GM12878 (cell line): ENCODE results near the gene SUMF1. TPM values are rescaled to one million over a fixed set of nuclear protein-coding genes. Genes with fewer than 3 reads are reported as not detected.

Source experiments
- ATAC-seq: fragments of 200-7000 bp; cut with Tn5 transposase; 3 replicates; pipeline ENCODE4 v1.9.1; 2020; ENCODE audit warnings: mild to moderate bottlenecking, moderate library complexity
- BruUV-seq: library from RNA; stranded (reverse); fragments of 400-500 nt; replicated peaks from 2 replicates; lab custom pipeline; 2021; lab: Mats Ljungman, UMichigan
- CTCF ChIA-PET: fragments of 300-600 bp; sonication (Branson Sonifier 250); formaldehyde crosslinking; extraction: SDS; loops from one replicate; lab custom pipeline; 2021; ENCODE audit warnings: inconsistent platforms; lab: Yijun Ruan, JAX
- POLR2A ChIA-PET: fragments of 350-600 bp; formaldehyde crosslinking; extraction: SDS; loops from one replicate; lab custom pipeline; 2021; ENCODE audit warnings: inconsistent platforms; lab: Charles Lee
- RAD21 ChIA-PET: fragments of 300-600 bp; sonication (Branson Sonifier 250); formaldehyde crosslinking; loops from one replicate; lab custom pipeline; 2023; ENCODE audit warnings: antibody characterized with exemption; ENCODE audit not compliant: unreplicated experiment; lab: Charles Lee
- SMC1A ChIA-PET: fragments of 300-600 bp; sonication (Branson Sonifier 250); formaldehyde crosslinking; loops from one replicate; lab custom pipeline; 2023; ENCODE audit not compliant: unreplicated experiment, uncharacterized antibody; lab: Charles Lee
- DNase-seq: peaks from one replicate; pipeline ENCODE4 v3.0.0-alpha.2; 2011; ENCODE audit warnings: low read depth, low spot score
- FAIRE-seq: peaks from 3 replicates; lab custom pipeline; 2011; peaks lifted over from hg19 to GRCh38; lab: Jason Lieb, UNC
- H2AFZ ChIP-seq: 2 replicates; pipeline ENCODE4 v1.6.0; 2011; ENCODE audit warnings: low read depth, low read length, control low read depth; ENCODE audit not compliant: control insufficient read depth
- H3K27ac ChIP-seq: 2 replicates; pipeline ENCODE4 v1.5.1; 2011; ENCODE audit warnings: control low read depth; ENCODE audit not compliant: control insufficient read depth, insufficient read depth
- H3K27me3 ChIP-seq, 2 experiments: replicated peaks in 1 of 2; 2 replicates each; pipeline versions ENCODE4 v1.6.0 to v1.6.1; 2011; ENCODE audit warnings: low read length in 1 of 2; ENCODE audit not compliant: control insufficient read depth in 2 of 2, insufficient read depth in 2 of 2
- H3K36me3 ChIP-seq, 2 experiments: 2 replicates each; pipeline ENCODE4 v1.5.1; 2011; ENCODE audit warnings: low read length in 1 of 2; ENCODE audit not compliant: control insufficient read depth in 2 of 2, insufficient read depth in 2 of 2
- H3K4me1 ChIP-seq: 2 replicates; pipeline ENCODE4 v1.6.1; 2011; ENCODE audit warnings: mild to moderate bottlenecking, low read length, moderate library complexity, mixed read lengths; ENCODE audit not compliant: control insufficient read depth, insufficient read depth
- H3K4me2 ChIP-seq: 2 replicates; pipeline ENCODE4 v1.6.0; 2011; ENCODE audit warnings: control low read depth; ENCODE audit not compliant: control insufficient read depth, insufficient read depth
- H3K4me3 ChIP-seq: fragments of 200-600 bp; sonication (generic); 2 replicates; pipeline ENCODE4 v1.5.1; 2016
- H3K79me2 ChIP-seq: 2 replicates; pipeline ENCODE4 v1.6.0; 2011; ENCODE audit warnings: low read length; ENCODE audit not compliant: control insufficient read depth, insufficient read depth
- H3K9ac ChIP-seq: 2 replicates; pipeline ENCODE4 v1.8.0; 2011; ENCODE audit warnings: low read length, control low read depth, mixed read lengths; ENCODE audit not compliant: control insufficient read depth, insufficient read depth
- H3K9me3 ChIP-seq: replicated peaks from 3 replicates; pipeline ENCODE4 v1.5.1; 2011; ENCODE audit warnings: mild to moderate bottlenecking, low read length; ENCODE audit not compliant: control insufficient read depth, insufficient read depth
- H4K20me1 ChIP-seq: 2 replicates; pipeline ENCODE4 v1.6.0; 2011; ENCODE audit not compliant: control insufficient read depth, insufficient read depth
- BHLHE40 ChIP-seq, 2 experiments: fragments of 450-650 bp in 1 of 2; IDR thresholded peaks; 2 replicates each; pipeline ENCODE4 v1.6.1; 2011 to 2017; ENCODE audit warnings: low read depth in 2 of 2, borderline replicate concordance in 1 of 2, improper control_type of control experiment in 1 of 2, low read length in 1 of 2, mild to moderate bottlenecking in 1 of 2
- CREM ChIP-seq: IDR thresholded peaks from 2 replicates; pipeline ENCODE4 v1.6.1; 2014; ENCODE audit warnings: antibody characterized with exemption, low read depth
- CTCF ChIP-seq, 3 experiments: IDR thresholded peaks in 2 of 3; conservative IDR thresholded peaks in 1 of 3; 2 replicates each; pipeline ENCODE4 v1.5.1; 2011; ENCODE audit warnings: low read depth in 3 of 3, low read length in 3 of 3, mild to moderate bottlenecking in 3 of 3, control low read depth in 2 of 3, moderate library complexity in 2 of 3, inconsistent platforms in 1 of 3, mixed read lengths in 1 of 3; ENCODE audit not compliant: control insufficient read depth in 2 of 3, insufficient read depth in 1 of 3; ENCODE audit errors: extremely low read depth in 1 of 3
- E2F8 ChIP-seq: fragments of 450-650 bp; IDR thresholded peaks from 2 replicates; pipeline ENCODE4 v1.6.1; 2018; ENCODE audit warnings: mild to moderate bottlenecking, low read depth, moderate library complexity; ENCODE audit not compliant: partially characterized antibody
- HCFC1 ChIP-seq: fragments of 150-350 bp; IDR thresholded peaks from 2 replicates; pipeline ENCODE4 v1.6.1; 2014; ENCODE audit warnings: low read length
- NRF1 ChIP-seq: conservative IDR thresholded peaks from 2 replicates; pipeline ENCODE4 v1.6.1; 2011; ENCODE audit warnings: mild to moderate bottlenecking, low read depth, low read length, improper control_type of control experiment
- TARDBP ChIP-seq: IDR thresholded peaks from 2 replicates; pipeline ENCODE4 v1.6.1; 2016; ENCODE audit warnings: borderline replicate concordance
- ZBTB4 ChIP-seq: fragments of 450-650 bp; formaldehyde crosslinking; IDR thresholded peaks from 2 replicates; pipeline ENCODE4 v1.4.0; 2022; ENCODE audit warnings: mild to moderate bottlenecking, moderate library complexity
- ZNF217 ChIP-seq: fragments of 450-650 bp; IDR thresholded peaks from 2 replicates; pipeline ENCODE4 v1.6.1; 2017; ENCODE audit warnings: antibody characterized with exemption, mild to moderate bottlenecking
- WGBS: methylation state at CpG from one replicate; pipeline ENCODE4 v1.1.6; 2016; ENCODE audit warnings: low lambda C conversion rate; ENCODE audit not compliant: insufficient replicate concordance, insufficient coverage; ENCODE audit errors: missing lambda C conversion rate; 5-methylcytosine and 5-hydroxymethylcytosine counted together
- in situ Hi-C: fragments of 300-500 bp; cut with MboI; formaldehyde crosslinking; loops from 9 replicates; pipeline ENCODE4 v1.14.3; 2018; ENCODE audit warnings: mixed read lengths
- intact Hi-C: fragments of 100-400 bp; cut with micrococcal nuclease; formaldehyde crosslinking; loops from one replicate; pipeline ENCODE4 v1.14.2; 2022; ENCODE audit not compliant: unreplicated experiment
- polyA plus RNA-seq, 11 experiments: library from polyadenylated mRNA; depleted of rRNA in 4 of 11; unstranded in 6 of 11; stranded (reverse) in 5 of 11; fragments of >200 nt; fragmentation: Nextera tagmentation in 4 of 11; fragmentation: Illumina TruSeq in 1 of 11; extraction: Ambion mirVana in 4 of 11; extraction: Trizol in 1 of 11; gene quantifications; 1 replicate in 1 of 11; 2 replicates in 10 of 11; pipeline versions ENCODE4 v1.2.1 to v1.2.3, GENCODE V29; 2011 to 2016; ENCODE audit warnings: inconsistent platforms in 2 of 11, missing spikeins in 2 of 11, low read depth in 1 of 11
- total RNA-seq, 4 experiments: library from RNA; depleted of rRNA in 3 of 4; stranded (reverse); fragments of >200 nt in 3 of 4; fragmentation: Illumina TruSeq in 1 of 4; extraction: Trizol in 1 of 4; gene quantifications; 2 replicates each; pipeline versions ENCODE4 v1.2.1 to v1.2.3, GENCODE V29; 2013 to 2021

The SUMF1 gene
- total and polyA plus RNA-seq, 10 of the 15 experiments (the other 5 are each of a cell fraction or from before 2014, with no cell fraction given), result 3.2 to 14.3 (median 8.5) TPM

GRCh38 chr3:4322635-4323034, 144.4 kb downstream of the SUMF1 start:
- H3K4me3 ChIP-seq, result no peak overlapping the region
- no peak for TF ChIP-seq HCFC1
- H4K20me1 ChIP-seq, result no peaks in the 10 kb centered on the region
- no peaks in the 10 kb centered on the region for H3K27me3 ChIP-seq
- in situ Hi-C loops (no loop called here), intact Hi-C loops (no loop called here)
- ChIA-PET RAD21 (no interaction called here), SMC1A (no interaction called here), CTCF (no interaction called here), POLR2A (no interaction called here)
- ATAC-seq, result no peak
- no peak overlapping the region for H3K27ac ChIP-seq
- DNase-seq, result no peak
- 100% methylated on average over 1 of the region's 1 CpG for WGBS
- FAIRE-seq, result no peak
- H3K36me3 ChIP-seq, result no peaks in the 10 kb centered on the region
- H2AFZ ChIP-seq, result no peak overlapping the region
- H3K79me2 ChIP-seq, result no peaks in the 10 kb centered on the region
- H3K9me3 ChIP-seq, result no peaks in the 10 kb centered on the region
- no peak overlapping the region for H3K4me2 ChIP-seq
- BruUV-seq, result no TSS peak
- H3K4me1 ChIP-seq, result no peaks in the 10 kb centered on the region
- H3K9ac ChIP-seq, result no peak overlapping the region

- H3K36me3 ChIP-seq, result no peaks in the 10 kb centered on the region
- H4K20me1 ChIP-seq, result no peaks in the 10 kb centered on the region
- no peak overlapping the region for H3K4me3 ChIP-seq
- no peak overlapping the region for H3K27ac ChIP-seq
- no TSS peak for BruUV-seq
- SMC1A ChIA-PET, result interaction anchor here (0.9 kb wide), 1 partner anchor 312 kb away, joined by 3 read pairs; no protein-coding TSS in a partner anchor
- no peaks in the 10 kb centered on the region for H3K4me1 ChIP-seq
- no peaks in the 10 kb centered on the region for H3K9me3 ChIP-seq
- POLR2A ChIA-PET, result interaction anchor here (0.6 kb wide), 1 partner anchor 176 kb away, joined by 6 read pairs; no protein-coding TSS in a partner anchor
- in situ Hi-C loops (no loop called here), intact Hi-C loops (no loop called here)
- ATAC-seq (no peak), FAIRE-seq (no peak), DNase-seq (no peak)
- H3K79me2 ChIP-seq, result no peaks in the 10 kb centered on the region
- no peak overlapping the region for H2AFZ ChIP-seq
- no peak overlapping the region for H3K9ac ChIP-seq
- H3K27me3 ChIP-seq, result no peaks in the 10 kb centered on the region
- RAD21 ChIA-PET, result no interaction called here
- CTCF ChIA-PET, result no interaction called here
- H3K4me2 ChIP-seq, result no peak overlapping the region
- WGBS, result 78% methylated on average over 1 of the region's 1 CpG
- no peak for TF ChIP-seq CTCF (IDR thresholded peaks at IDR 0.05 in 2 of 3, conservative IDR thresholded peaks at IDR 0.05 in 1 of 3; ENCODE audit: control insufficient read depth in 2 of 3, extremely low read depth in 1 of 3, insufficient read depth in 1 of 3, low read depth in 3 of 3, low read length in 3 of 3)
- TF ChIP-seq BHLHE40 (IDR thresholded peaks at IDR 0.05; ENCODE audit: borderline replicate concordance in 1 of 2, low read depth in 2 of 2, low read length in 1 of 2), result no peak
- no peak for TF ChIP-seq CREM
- no peak for TF ChIP-seq TARDBP
- no peak for TF ChIP-seq ZBTB4 (CRISPR knock-in tag)
- TF ChIP-seq E2F8, result no peak
- no peak for TF ChIP-seq ZNF217
- no peak for TF ChIP-seq NRF1
Measured at GRCh38 chr3:4321732-4322131, 145.3 kb downstream of the SUMF1 start.
